Panc1 (cell line): ENCODE results near the gene MCCC1.
"Not testable (repeated sequence)": the region's sequence is repeated elsewhere in the genome, so short reads cannot be mapped to it uniquely, and the experiment has no call there.

Source experiments
- POLR2AphosphoS5 ChIP-seq: IDR thresholded peaks from 2 replicates; pipeline ENCODE4 v1.6.1; 2012; ENCODE audit warnings: mild to moderate bottlenecking, low read depth, low read length, moderate library complexity
- SIN3A ChIP-seq: IDR thresholded peaks from 2 replicates; pipeline ENCODE4 v1.6.1; 2012; ENCODE audit warnings: low read depth, mild to moderate bottlenecking, low read length, moderate library complexity, borderline replicate concordance; ENCODE audit not compliant: insufficient read depth
- TCF7L2 ChIP-seq: IDR thresholded peaks from 2 replicates; pipeline ENCODE4 v1.6.1; 2011; ENCODE audit warnings: mild to moderate bottlenecking, low read depth, low read length, inconsistent platforms
- TF ChIP-seq, protein P1 (sequence below): fragments of 450-650 bp; IDR thresholded peaks from 2 replicates; pipeline ENCODE4 v1.5.1; 2017; ENCODE audit warnings: mild to moderate bottlenecking

DNA sequence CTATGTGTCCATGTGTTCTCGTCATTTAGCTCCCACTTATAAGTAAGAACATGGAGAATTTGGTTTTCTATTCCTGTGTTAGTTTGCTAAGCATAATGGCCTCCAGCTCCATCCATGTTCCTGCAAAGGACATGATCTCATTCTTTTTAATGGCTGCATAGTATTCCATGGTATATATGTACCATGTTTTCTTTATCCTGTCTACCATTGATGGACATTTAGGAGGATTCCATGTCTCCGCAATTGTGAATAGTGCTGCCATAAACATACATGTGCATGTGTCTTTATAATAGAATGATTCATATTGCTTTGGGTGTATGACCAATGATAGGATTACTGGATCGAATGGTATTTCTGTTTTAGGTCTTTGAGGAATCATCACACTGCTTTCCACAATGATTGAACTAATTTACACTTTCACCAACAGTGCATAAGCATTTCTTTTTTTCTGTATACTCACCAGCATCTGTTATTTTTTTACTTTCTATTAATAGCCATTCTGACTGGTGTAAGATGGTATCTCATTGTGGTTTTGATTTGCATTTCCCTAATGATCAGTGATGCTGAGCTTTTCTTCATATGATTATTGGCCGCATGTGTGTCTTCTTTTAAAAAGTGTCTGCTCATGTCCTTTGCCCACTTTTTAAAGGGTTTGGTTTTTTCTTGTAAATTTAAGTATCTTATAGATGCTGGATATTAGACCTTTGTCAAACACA is 105.7 kb downstream of the MCCC1 start:
- TF ChIP-seq, protein P1, sequence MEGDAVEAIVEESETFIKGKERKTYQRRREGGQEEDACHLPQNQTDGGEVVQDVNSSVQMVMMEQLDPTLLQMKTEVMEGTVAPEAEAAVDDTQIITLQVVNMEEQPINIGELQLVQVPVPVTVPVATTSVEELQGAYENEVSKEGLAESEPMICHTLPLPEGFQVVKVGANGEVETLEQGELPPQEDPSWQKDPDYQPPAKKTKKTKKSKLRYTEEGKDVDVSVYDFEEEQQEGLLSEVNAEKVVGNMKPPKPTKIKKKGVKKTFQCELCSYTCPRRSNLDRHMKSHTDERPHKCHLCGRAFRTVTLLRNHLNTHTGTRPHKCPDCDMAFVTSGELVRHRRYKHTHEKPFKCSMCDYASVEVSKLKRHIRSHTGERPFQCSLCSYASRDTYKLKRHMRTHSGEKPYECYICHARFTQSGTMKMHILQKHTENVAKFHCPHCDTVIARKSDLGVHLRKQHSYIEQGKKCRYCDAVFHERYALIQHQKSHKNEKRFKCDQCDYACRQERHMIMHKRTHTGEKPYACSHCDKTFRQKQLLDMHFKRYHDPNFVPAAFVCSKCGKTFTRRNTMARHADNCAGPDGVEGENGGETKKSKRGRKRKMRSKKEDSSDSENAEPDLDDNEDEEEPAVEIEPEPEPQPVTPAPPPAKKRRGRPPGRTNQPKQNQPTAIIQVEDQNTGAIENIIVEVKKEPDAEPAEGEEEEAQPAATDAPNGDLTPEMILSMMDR, result not testable (repeated sequence)
- not testable (repeated sequence) for TF ChIP-seq POLR2AphosphoS5, TCF7L2, SIN3A
